SK-N-SH (cell line): ENCODE data around the gene IFNLR1.

Source experiments
- CTCF ChIP-seq: fragments of 200-600 bp; sonication (generic); IDR thresholded peaks from 2 replicates; pipeline ENCODE4 v1.6.1; 2017; ENCODE audit warnings: antibody characterized with exemption, mild to moderate bottlenecking, moderate library complexity
- EP300 ChIP-seq, 2 experiments: IDR thresholded peaks; 2 replicates each; pipeline versions ENCODE4 v1.4.0 to v1.6.1; 2012; ENCODE audit warnings: borderline replicate concordance in 1 of 2, low read depth in 1 of 2, low read length in 1 of 2
- EZH2phosphoT487 ChIP-seq: fragments of 200-600 bp; sonication (generic); IDR thresholded peaks from 2 replicates; pipeline ENCODE4 v1.6.1; 2017; ENCODE audit warnings: low read depth, mixed run types, mild to moderate bottlenecking, antibody characterized with exemption, moderate library complexity, borderline replicate concordance
- IRF3 ChIP-seq: fragments of 150-350 bp; IDR thresholded peaks from 2 replicates; pipeline ENCODE4 v1.6.1; 2016; ENCODE audit warnings: mild to moderate bottlenecking, low read depth, low read length
- MXI1 ChIP-seq: IDR thresholded peaks from 2 replicates; pipeline ENCODE4 v1.6.1; 2012; ENCODE audit warnings: mild to moderate bottlenecking, low read depth, low read length, improper control_type of control experiment
- NRF1 ChIP-seq: IDR thresholded peaks from 2 replicates; pipeline ENCODE4 v1.6.1; 2012; ENCODE audit warnings: low read depth, mild to moderate bottlenecking, low read length
- POLR2AphosphoS5 ChIP-seq: IDR thresholded peaks from 2 replicates; pipeline ENCODE4 v1.6.1; 2012; ENCODE audit warnings: low read depth, low read length
- RAD21 ChIP-seq: IDR thresholded peaks from 2 replicates; pipeline ENCODE4 v1.6.1; 2012; ENCODE audit warnings: mild to moderate bottlenecking, low read length
- RXRA ChIP-seq: IDR thresholded peaks from 2 replicates; pipeline ENCODE4 v1.4.0; 2012; ENCODE audit warnings: low read depth, mild to moderate bottlenecking, borderline replicate concordance
- TAF1 ChIP-seq: IDR thresholded peaks from 2 replicates; pipeline ENCODE4 v1.6.1; 2012; ENCODE audit warnings: low read depth, mild to moderate bottlenecking, low read length, moderate library complexity, borderline replicate concordance
- TCF12 ChIP-seq: IDR thresholded peaks from 2 replicates; pipeline ENCODE4 v1.4.0; 2012
- USF1 ChIP-seq: IDR thresholded peaks from 2 replicates; pipeline ENCODE4 v1.4.0; 2012; ENCODE audit warnings: low read depth, borderline replicate concordance
- YY1 ChIP-seq: IDR thresholded peaks from 2 replicates; pipeline ENCODE4 v1.4.0; 2012; ENCODE audit warnings: low read depth, mild to moderate bottlenecking
- TF ChIP-seq, protein P1 (sequence below): IDR thresholded peaks from 2 replicates; pipeline ENCODE4 v1.6.1; 2012; ENCODE audit warnings: mild to moderate bottlenecking, low read depth, low read length, moderate library complexity

GRCh38 chr1:24126018-24126671 is 60.9 kb downstream of the IFNLR1 start:
- TF ChIP-seq NRF1 (no peak), CTCF (no peak), POLR2AphosphoS5 (no peak), TCF12 (no peak), TAF1 (no peak), USF1 (no peak), EZH2phosphoT487 (no peak), IRF3 (no peak), RXRA (no peak), EP300 (IDR thresholded peaks at IDR 0.05; ENCODE audit: borderline replicate concordance in 1 of 2, low read depth in 1 of 2, low read length in 1 of 2) (no peak), MXI1 (no peak), RAD21 (no peak), YY1 (no peak)
- TF ChIP-seq, protein P1, sequence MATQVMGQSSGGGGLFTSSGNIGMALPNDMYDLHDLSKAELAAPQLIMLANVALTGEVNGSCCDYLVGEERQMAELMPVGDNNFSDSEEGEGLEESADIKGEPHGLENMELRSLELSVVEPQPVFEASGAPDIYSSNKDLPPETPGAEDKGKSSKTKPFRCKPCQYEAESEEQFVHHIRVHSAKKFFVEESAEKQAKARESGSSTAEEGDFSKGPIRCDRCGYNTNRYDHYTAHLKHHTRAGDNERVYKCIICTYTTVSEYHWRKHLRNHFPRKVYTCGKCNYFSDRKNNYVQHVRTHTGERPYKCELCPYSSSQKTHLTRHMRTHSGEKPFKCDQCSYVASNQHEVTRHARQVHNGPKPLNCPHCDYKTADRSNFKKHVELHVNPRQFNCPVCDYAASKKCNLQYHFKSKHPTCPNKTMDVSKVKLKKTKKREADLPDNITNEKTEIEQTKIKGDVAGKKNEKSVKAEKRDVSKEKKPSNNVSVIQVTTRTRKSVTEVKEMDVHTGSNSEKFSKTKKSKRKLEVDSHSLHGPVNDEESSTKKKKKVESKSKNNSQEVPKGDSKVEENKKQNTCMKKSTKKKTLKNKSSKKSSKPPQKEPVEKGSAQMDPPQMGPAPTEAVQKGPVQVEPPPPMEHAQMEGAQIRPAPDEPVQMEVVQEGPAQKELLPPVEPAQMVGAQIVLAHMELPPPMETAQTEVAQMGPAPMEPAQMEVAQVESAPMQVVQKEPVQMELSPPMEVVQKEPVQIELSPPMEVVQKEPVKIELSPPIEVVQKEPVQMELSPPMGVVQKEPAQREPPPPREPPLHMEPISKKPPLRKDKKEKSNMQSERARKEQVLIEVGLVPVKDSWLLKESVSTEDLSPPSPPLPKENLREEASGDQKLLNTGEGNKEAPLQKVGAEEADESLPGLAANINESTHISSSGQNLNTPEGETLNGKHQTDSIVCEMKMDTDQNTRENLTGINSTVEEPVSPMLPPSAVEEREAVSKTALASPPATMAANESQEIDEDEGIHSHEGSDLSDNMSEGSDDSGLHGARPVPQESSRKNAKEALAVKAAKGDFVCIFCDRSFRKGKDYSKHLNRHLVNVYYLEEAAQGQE: no peak
